GM21576 (cell line): ENCODE results near the gene VLDLR.
"Not testable (repeated sequence)": the region's sequence is repeated elsewhere in the genome, so short reads cannot be mapped to it uniquely, and the experiment has no call there.

Source experiments
- ATAC-seq: cut with Tn5 transposase; IDR thresholded peaks from one replicate; pipeline ENCODE4 v1.9.1; 2021; ENCODE audit warnings: mild to moderate bottlenecking, moderate library complexity; ENCODE audit not compliant: unreplicated experiment

The VLDLR gene

GRCh38 chr9:2707256-2707655, 85.7 kb downstream of the VLDLR start:
- ATAC-seq = not testable (repeated sequence)
